Germinal center (tissue), 1 donor: ENCODE results near the gene WFIKKN1.
"Not testable (repeated sequence)": the region's sequence is repeated elsewhere in the genome, so short reads cannot be mapped to it uniquely, and the experiment has no call there.

Source experiments
- DNase-seq: peaks from one replicate; pipeline ENCODE4 v3.0.0; 2012; ENCODE audit warnings: mixed read lengths, low spot score

Gene WFIKKN1

DNA sequence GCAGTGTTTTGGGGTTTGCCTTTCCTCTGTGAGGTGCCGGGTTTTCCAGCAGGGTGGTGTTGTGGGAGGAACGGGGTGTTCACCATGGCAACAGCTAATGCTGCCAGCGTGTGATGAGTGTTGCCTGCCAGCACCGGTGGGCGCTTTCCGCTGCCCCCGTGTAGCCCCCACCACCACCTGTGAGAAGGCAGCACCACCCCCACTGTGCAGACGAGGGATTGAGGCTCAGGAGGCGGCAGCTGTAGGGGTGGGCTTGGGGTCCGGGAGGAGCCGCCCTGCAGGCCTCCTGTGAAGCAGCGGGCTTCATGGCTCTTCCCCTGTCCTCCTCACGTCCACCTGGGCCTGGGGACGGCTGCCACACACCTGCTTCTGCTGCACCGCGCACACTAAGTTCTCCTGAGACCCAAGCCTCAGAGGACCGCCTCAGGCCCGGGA is 35.7 kb upstream of the WFIKKN1 start:
- DNase-seq, result no peak

DNA sequence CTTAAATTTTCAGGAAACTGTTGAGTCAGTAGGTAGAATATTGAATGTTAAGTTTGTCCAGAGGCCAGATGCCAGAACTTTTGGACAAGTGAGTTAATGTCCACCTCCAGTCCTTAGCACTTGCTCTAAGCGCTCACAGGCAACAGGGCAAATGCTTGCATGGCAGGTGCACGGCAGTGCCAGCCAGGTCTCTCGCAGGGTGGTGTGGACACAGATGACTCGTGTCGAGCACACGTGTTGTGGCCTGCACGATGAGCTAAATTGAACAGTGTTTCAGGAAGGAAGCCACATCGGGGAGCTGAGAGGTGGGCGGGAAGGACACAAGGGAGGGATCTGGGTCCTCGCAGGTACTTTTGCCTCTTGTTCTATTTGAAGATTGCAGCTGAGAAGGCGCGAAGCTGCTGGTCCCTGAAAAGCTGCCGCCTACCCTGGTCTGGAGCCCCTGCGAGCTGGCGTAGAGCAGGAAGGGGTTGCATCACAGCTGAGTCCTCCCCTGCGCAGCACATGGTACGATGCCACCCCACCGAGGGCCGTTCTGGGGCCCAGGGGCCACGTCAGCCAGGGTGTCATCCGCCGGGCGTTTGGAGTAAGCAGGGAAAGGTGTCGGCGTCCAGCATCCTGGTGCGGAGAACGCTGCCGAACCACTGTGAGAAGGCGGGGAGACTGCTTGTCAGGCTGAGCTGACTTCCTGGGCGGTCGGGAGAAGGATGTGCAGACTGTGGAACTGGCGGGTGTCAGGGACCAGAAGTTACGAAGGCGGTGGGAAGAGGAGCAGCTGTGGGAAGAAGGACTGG is 34.6 kb upstream of the WFIKKN1 start:
- DNase-seq, result no peak

GRCh38 chr16:596736-597060 is 34.1 kb upstream of the WFIKKN1 start:
- DNase-seq, result no peak

- not testable (repeated sequence) for DNase-seq
Measured at GRCh38 chr16:597655-598054, 33.1 kb upstream of the WFIKKN1 start.

- no peak for DNase-seq
Measured at GRCh38 chr16:598823-599739, 31.7 kb upstream of the WFIKKN1 start.

GRCh38 chr16:600781-601180 is 30.0 kb upstream of the WFIKKN1 start:
- DNase-seq, result no peak

DNA sequence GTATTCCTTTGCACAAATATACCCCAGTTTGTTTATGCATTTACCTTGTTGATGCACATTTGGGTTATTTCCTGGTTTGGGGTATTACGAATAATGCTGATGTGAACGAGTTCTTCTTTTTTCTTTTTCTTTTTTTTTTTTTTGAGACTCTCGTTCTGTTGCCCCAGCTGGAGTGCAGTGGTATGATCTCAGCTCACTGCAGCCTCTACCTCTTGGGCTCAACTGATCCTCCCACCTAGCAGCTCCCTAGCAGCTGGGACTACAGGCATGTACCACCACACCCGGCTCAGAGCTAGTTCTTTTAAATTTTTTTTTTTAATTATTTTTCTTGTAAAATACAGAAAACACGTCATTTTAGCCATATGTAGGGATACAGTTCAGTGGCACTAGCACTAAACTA is 26.9 kb upstream of the WFIKKN1 start:
- DNase-seq, result no peak

GRCh38 chr16:606656-607307 is 24.0 kb upstream of the WFIKKN1 start:
- no peak for DNase-seq

- DNase-seq, result no peak
Measured at GRCh38 chr16:608019-608418, 22.8 kb upstream of the WFIKKN1 start.

GRCh38 chr16:609316-609715 is 21.5 kb upstream of the WFIKKN1 start:
- DNase-seq, result no peak

DNA sequence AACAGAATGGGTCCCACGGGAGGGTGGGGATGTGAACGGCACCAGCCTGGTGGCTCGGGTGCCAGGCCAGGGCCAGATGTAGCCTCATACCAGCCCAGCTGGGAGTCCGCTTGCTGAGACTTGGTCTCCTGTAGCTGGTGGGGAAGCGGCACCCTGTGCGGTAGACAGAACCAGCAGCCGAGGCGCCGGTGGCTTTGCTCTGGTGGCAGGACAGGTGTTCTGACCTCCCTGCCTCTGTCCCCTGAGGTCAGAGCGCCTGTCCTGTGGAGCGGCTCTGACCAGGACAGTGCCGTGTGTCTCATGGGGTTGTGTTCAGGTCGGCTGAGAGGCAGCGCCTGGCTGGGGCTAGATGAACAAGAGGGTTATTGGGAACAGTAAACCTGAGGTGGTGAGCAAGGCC is 20.8 kb upstream of the WFIKKN1 start:
- no peak for DNase-seq

GRCh38 chr16:610513-611381 is 20.0 kb upstream of the WFIKKN1 start:
- peak; percentile 67 for DNase-seq

- no peak for DNase-seq
Measured at GRCh38 chr16:615122-615521, 15.7 kb upstream of the WFIKKN1 start.

DNA sequence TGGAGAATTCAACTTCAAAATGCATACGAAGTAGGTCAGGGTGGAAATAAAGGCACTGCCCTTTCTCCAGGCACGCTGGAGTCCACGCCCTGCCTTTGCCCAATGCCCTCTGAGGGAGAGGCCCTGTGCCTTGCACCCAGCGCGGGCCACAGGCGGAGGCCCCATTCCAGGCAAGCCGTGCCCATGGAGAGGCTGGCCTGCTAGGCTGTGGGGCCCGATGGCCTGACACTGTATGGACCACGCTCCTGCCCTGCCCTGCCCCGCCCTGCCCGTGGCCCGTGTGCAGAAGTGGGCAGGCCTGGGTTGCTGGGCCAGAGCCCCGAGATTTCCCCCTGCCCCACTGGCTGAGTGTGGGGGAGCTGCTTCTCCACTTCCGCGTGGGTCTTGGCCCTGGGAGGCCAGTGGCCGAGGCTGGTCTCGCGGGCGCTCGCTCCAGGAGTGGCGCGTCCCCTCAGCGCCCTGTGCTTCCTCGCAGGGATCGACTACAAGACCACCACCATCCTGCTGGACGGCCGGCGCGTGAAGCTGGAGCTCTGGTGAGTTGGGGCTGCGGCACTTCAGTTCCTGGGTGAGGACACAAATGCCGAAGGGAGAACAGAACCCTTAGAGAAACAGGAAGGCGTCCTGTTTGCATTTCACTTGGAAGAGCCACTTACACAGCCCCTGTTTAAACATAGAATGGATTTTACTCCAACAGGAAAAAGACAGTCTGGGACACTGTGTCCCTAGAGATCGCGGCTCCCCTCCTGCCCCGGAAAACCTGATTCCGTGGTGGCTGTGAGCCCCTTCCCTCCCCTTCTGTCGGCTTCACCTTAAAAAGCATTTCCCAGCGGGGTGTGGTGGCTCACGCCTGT is 13.8 kb upstream of the WFIKKN1 start:
- no peak for DNase-seq

- DNase-seq, result no peak
Measured at GRCh38 chr16:617855-618254, 12.9 kb upstream of the WFIKKN1 start.

DNA sequence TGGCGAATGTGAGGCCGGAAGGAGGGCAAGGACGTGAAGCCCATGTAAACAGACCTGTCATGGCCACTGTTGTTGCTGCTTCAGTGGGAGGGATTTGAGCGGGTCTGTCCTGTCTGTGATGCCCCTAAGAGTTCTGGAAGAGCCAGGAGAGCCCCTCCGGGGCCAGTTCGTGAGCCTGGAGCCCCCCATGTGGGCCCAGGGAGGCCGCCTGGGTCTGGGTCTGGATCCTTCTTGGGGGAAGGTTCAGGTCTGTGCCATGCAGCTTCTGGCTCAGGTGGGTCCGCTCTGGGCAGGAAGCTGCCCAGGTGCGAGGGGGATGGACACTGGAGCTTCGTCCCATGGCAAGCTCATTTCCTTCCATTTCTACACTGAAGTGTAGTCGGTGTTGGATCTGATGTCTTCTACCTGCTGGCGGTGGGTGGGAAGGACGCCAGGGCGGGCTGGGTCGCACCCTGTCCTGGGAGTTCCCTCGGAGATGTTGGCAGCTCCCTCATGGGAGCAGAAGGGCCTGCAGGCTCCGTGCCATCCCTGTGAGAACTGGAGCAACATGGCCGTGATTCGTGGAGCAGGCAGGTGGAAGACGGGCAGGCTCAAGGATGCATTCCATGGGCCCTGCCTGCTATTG is 11.2 kb upstream of the WFIKKN1 start:
- DNase-seq, result no peak

DNA sequence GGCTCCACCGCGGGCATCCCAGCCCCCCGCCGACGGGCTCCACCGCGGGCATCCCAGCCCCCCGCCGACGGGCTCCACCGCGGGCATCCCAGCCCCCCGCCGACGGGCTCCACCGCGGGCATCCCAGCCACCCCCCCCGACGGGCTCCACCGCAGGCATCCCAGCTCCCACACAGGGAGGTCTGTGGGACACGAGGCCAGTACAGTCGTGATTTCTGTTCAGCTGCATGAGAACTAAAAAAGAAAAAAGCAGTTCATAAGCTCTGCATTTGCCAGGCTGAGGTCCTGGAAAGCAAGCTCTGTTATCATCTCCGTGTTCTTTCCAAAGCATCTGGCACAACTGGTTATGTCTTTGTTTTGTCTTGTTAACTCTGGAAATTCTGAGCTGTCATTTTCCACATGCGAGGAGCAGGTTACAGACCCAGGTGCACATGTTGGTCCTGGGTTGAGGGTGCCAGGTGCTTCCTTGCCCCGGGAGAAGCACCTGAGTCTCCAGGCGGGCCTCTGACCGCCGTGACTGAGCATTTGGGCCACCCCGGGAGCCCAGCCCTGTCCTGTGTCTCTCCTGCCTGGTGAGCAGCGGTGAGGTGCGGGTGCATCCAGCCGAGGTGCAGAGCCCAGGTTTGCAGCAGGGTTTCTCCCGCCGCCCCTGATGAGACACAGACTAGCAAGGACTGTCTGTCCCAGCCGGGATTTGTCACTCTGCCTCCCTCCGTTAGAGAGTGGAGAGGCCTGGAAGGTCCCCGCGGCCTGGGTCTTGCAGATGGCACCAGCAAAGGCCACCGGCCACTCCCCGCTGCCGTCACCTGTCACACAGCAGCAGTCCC is 9.9 kb upstream of the WFIKKN1 start:
- DNase-seq, result no peak

DNA sequence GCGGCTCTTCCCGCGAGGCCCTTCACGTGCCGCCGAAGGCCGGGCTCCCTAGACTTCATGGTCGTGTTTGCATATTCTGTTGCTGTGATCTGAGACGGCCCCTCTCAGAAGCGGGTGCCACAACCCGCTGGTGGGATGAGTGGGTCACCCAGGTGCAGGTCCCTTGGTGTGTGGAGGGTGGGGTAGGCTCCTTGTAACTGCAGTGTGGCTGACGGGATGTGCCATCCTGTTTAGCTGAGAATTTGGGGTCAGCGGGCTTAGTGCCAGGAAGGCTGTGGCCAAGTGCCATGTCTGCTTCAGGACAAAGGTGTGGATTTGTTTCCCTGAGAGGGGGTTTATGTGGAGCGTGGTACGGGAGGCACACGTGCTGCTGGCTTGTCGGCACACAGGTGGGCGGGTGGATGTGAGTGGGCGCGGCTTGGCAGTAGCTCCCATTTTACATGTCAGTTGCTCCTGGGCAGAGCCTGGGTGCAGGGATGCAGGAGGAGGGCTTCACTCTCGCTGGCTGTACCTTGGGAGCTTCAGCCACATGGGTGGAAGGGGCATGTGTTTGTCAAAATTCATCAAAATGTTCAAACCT is 9.2 kb upstream of the WFIKKN1 start:
- DNase-seq, result no peak

GRCh38 chr16:622920-623280 is 7.9 kb upstream of the WFIKKN1 start:
- no peak for DNase-seq
